ENCODE data around the gene RNLS.

- no peak for TF ChIP-seq POLR2AphosphoS5 (IDR thresholded peaks at IDR 0.05)
- no peak for TF ChIP-seq CTCF (IDR thresholded peaks at IDR 0.05)
These were observed 166.3 kb downstream of the RNLS start for GRCh38 chr10:88416801-88417200.
